ENCODE measurements around the gene SIK3.

Gene SIK3

GRCh38 chr11:117000014-117000737 lies 98.1 kb downstream of the SIK3 start:
- Mint-ChIP-seq H3K36me3 (peaks cover 4% of the 10 kb centered on the region), H3K27ac (no peak overlapping the region), H3K4me1 (ENCODE audit: low read depth) (peaks cover 58% of the 10 kb centered on the region), H3K27me3 (no peaks in the 10 kb centered on the region), H3K4me3 (no peak overlapping the region), H3K9me3 (ENCODE audit: low read depth) (no peaks in the 10 kb centered on the region)

- H3K27me3 Mint-ChIP-seq, result no peaks in the 10 kb centered on the region
- peaks cover 55% of the 10 kb centered on the region for H3K4me1 Mint-ChIP-seq (ENCODE audit: low read depth)
- no peak overlapping the region for H3K27ac Mint-ChIP-seq
- no peaks in the 10 kb centered on the region for H3K9me3 Mint-ChIP-seq (ENCODE audit: low read depth)
- H3K4me3 Mint-ChIP-seq, result no peak overlapping the region
- H3K36me3 Mint-ChIP-seq, result peaks cover 4% of the 10 kb centered on the region
Observed at GRCh38 chr11:116997071-116997470, 101.2 kb downstream of the SIK3 start.

- peaks cover 8% of the 10 kb centered on the region for H3K36me3 Mint-ChIP-seq
- no peaks in the 10 kb centered on the region for H3K9me3 Mint-ChIP-seq (ENCODE audit: low read depth)
- peaks cover 56% of the 10 kb centered on the region for H3K4me1 Mint-ChIP-seq (ENCODE audit: low read depth)
- peak overlapping the region; percentile 35 for H3K4me3 Mint-ChIP-seq
- peak overlapping the region; percentile 19 for H3K27ac Mint-ChIP-seq
- H3K27me3 Mint-ChIP-seq, result no peaks in the 10 kb centered on the region
Observed at GRCh38 chr11:116994195-116994594, 104.0 kb downstream of the SIK3 start.

- Mint-ChIP-seq H3K4me1 (ENCODE audit: low read depth) (peaks cover 59% of the 10 kb centered on the region), H3K4me3 (peak overlapping the region; percentile 53), H3K9me3 (ENCODE audit: low read depth) (no peaks in the 10 kb centered on the region), H3K27ac (peak overlapping the region; percentile 1), H3K36me3 (peaks cover 8% of the 10 kb centered on the region), H3K27me3 (no peaks in the 10 kb centered on the region)
Observed at GRCh38 chr11:116993599-116993998, 104.6 kb downstream of the SIK3 start.

GRCh38 chr11:116991491-116991890 lies 106.7 kb downstream of the SIK3 start:
- Mint-ChIP-seq H3K36me3 (peaks cover 8% of the 10 kb centered on the region), H3K4me3 (no peak overlapping the region), H3K4me1 (ENCODE audit: low read depth) (peaks cover 68% of the 10 kb centered on the region), H3K27me3 (no peaks in the 10 kb centered on the region), H3K27ac (no peak overlapping the region), H3K9me3 (ENCODE audit: low read depth) (no peaks in the 10 kb centered on the region)

- Mint-ChIP-seq H3K36me3 (peaks cover 8% of the 10 kb centered on the region), H3K27ac (peak overlapping the region; percentile 72), H3K4me1 (ENCODE audit: low read depth) (peaks cover 74% of the 10 kb centered on the region), H3K9me3 (ENCODE audit: low read depth) (no peaks in the 10 kb centered on the region), H3K4me3 (no peak overlapping the region), H3K27me3 (no peaks in the 10 kb centered on the region)
Observed at GRCh38 chr11:116990811-116991210, 107.4 kb downstream of the SIK3 start.

- no peak overlapping the region for H3K4me3 Mint-ChIP-seq
- H3K9me3 Mint-ChIP-seq (ENCODE audit: low read depth), result no peaks in the 10 kb centered on the region
- peaks cover 75% of the 10 kb centered on the region for H3K4me1 Mint-ChIP-seq (ENCODE audit: low read depth)
- peaks cover 8% of the 10 kb centered on the region for H3K36me3 Mint-ChIP-seq
- no peak overlapping the region for H3K27ac Mint-ChIP-seq
- no peaks in the 10 kb centered on the region for H3K27me3 Mint-ChIP-seq
Observed at GRCh38 chr11:116990061-116990473, 108.2 kb downstream of the SIK3 start.

GRCh38 chr11:116989184-116989583 lies 109.0 kb downstream of the SIK3 start:
- Mint-ChIP-seq H3K27ac (peak overlapping the region; percentile 55), H3K27me3 (no peaks in the 10 kb centered on the region), H3K36me3 (peaks cover 8% of the 10 kb centered on the region), H3K4me1 (ENCODE audit: low read depth) (peaks cover 77% of the 10 kb centered on the region), H3K4me3 (no peak overlapping the region), H3K9me3 (ENCODE audit: low read depth) (no peaks in the 10 kb centered on the region)

- Mint-ChIP-seq H3K27me3 (no peaks in the 10 kb centered on the region), H3K27ac (peak overlapping the region; percentile 64), H3K9me3 (ENCODE audit: low read depth) (no peaks in the 10 kb centered on the region), H3K4me3 (peak overlapping the region; percentile 11), H3K36me3 (peaks cover 7% of the 10 kb centered on the region), H3K4me1 (ENCODE audit: low read depth) (peaks cover 72% of the 10 kb centered on the region)
Observed at GRCh38 chr11:116986521-116987105, 111.6 kb downstream of the SIK3 start.

- Mint-ChIP-seq H3K4me3 (no peak overlapping the region), H3K36me3 (peaks cover 4% of the 10 kb centered on the region), H3K9me3 (ENCODE audit: low read depth) (no peaks in the 10 kb centered on the region), H3K27ac (peak overlapping the region; percentile 34), H3K4me1 (ENCODE audit: low read depth) (peaks cover 78% of the 10 kb centered on the region), H3K27me3 (no peaks in the 10 kb centered on the region)
Observed at GRCh38 chr11:116984589-116984988, 113.6 kb downstream of the SIK3 start.

- Mint-ChIP-seq H3K27ac (peak overlapping the region; percentile 34), H3K27me3 (no peaks in the 10 kb centered on the region), H3K9me3 (ENCODE audit: low read depth) (no peaks in the 10 kb centered on the region), H3K4me1 (ENCODE audit: low read depth) (peaks cover 78% of the 10 kb centered on the region), H3K4me3 (no peak overlapping the region), H3K36me3 (peaks cover 4% of the 10 kb centered on the region)
Observed at GRCh38 chr11:116984186-116984585, 114.0 kb downstream of the SIK3 start.

- H3K27me3 Mint-ChIP-seq, result no peaks in the 10 kb centered on the region
- H3K9me3 Mint-ChIP-seq (ENCODE audit: low read depth), result no peaks in the 10 kb centered on the region
- H3K4me1 Mint-ChIP-seq (ENCODE audit: low read depth), result peaks cover 66% of the 10 kb centered on the region
- H3K36me3 Mint-ChIP-seq, result peaks cover 5% of the 10 kb centered on the region
- H3K4me3 Mint-ChIP-seq, result no peak overlapping the region
- peak overlapping the region; percentile 71 for H3K27ac Mint-ChIP-seq
Observed at GRCh38 chr11:116981266-116981885, 116.9 kb downstream of the SIK3 start.

- H3K9me3 Mint-ChIP-seq (ENCODE audit: low read depth), result no peaks in the 10 kb centered on the region
- peaks cover 57% of the 10 kb centered on the region for H3K4me1 Mint-ChIP-seq (ENCODE audit: low read depth)
- peak overlapping the region; percentile 71 for H3K27ac Mint-ChIP-seq
- peak overlapping the region; percentile 68 for H3K4me3 Mint-ChIP-seq
- no peaks in the 10 kb centered on the region for H3K27me3 Mint-ChIP-seq
- H3K36me3 Mint-ChIP-seq, result peaks cover 5% of the 10 kb centered on the region
Observed at GRCh38 chr11:116980136-116980793, 118.0 kb downstream of the SIK3 start.

GRCh38 chr11:116976941-116977570 lies 121.2 kb downstream of the SIK3 start:
- Mint-ChIP-seq H3K36me3 (peaks cover 7% of the 10 kb centered on the region), H3K4me3 (no peak overlapping the region), H3K9me3 (ENCODE audit: low read depth) (no peaks in the 10 kb centered on the region), H3K4me1 (ENCODE audit: low read depth) (peaks cover 56% of the 10 kb centered on the region), H3K27me3 (no peaks in the 10 kb centered on the region), H3K27ac (no peak overlapping the region)

- no peak overlapping the region for H3K4me3 Mint-ChIP-seq
- peaks cover 48% of the 10 kb centered on the region for H3K4me1 Mint-ChIP-seq (ENCODE audit: low read depth)
- H3K27me3 Mint-ChIP-seq, result no peaks in the 10 kb centered on the region
- H3K27ac Mint-ChIP-seq, result no peak overlapping the region
- no peaks in the 10 kb centered on the region for H3K9me3 Mint-ChIP-seq (ENCODE audit: low read depth)
- H3K36me3 Mint-ChIP-seq, result peaks cover 7% of the 10 kb centered on the region
Observed at GRCh38 chr11:116975661-116976060, 122.6 kb downstream of the SIK3 start.
